OCI-LY3 (cell line): Measurements from ENCODE around the gene THAP10.

Source experiments
- EZH2phosphoT487 ChIP-seq: fragments of 200-600 bp; shearing (Covaris generic); IDR thresholded peaks from 2 replicates; pipeline ENCODE4 v1.6.1; 2018; ENCODE audit warnings: antibody characterized with exemption, mixed run types, low read depth
- TF ChIP-seq, protein P1 (sequence below): fragments of 200-600, 300-600 bp; sonication (generic); IDR thresholded peaks from 2 replicates; pipeline ENCODE4 v1.5.1; 2014; ENCODE audit warnings: antibody characterized with exemption, low read length, low read depth

DNA sequence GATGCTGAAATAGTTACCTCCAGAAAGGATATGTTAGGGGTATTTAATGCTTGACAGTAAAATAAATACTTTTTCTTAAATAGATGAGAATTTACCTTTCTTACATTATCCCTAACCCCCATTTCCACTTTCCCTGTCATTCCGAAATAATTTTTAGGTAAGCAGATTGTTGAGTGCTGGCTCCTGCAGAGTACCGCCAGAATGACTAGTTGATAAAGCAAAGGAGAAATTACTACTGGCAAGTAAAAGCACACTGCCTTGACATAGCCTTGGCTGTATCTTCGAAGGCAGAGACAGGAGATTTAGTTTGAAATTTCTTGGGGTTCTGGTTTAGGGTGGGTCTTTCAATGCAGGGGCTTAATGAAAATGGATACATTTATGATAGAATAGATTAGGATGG is 41.2 kb upstream of the THAP10 start:
- TF ChIP-seq, protein P1, sequence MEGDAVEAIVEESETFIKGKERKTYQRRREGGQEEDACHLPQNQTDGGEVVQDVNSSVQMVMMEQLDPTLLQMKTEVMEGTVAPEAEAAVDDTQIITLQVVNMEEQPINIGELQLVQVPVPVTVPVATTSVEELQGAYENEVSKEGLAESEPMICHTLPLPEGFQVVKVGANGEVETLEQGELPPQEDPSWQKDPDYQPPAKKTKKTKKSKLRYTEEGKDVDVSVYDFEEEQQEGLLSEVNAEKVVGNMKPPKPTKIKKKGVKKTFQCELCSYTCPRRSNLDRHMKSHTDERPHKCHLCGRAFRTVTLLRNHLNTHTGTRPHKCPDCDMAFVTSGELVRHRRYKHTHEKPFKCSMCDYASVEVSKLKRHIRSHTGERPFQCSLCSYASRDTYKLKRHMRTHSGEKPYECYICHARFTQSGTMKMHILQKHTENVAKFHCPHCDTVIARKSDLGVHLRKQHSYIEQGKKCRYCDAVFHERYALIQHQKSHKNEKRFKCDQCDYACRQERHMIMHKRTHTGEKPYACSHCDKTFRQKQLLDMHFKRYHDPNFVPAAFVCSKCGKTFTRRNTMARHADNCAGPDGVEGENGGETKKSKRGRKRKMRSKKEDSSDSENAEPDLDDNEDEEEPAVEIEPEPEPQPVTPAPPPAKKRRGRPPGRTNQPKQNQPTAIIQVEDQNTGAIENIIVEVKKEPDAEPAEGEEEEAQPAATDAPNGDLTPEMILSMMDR = no peak
- TF ChIP-seq EZH2phosphoT487 = no peak
